Body of pancreas (tissue), 4 donors: Measurements from ENCODE around the gene PTPRN2. TPM values are rescaled to one million over a fixed set of nuclear protein-coding genes. Genes with fewer than 3 reads are reported as not detected.

Experiments
- ATAC-seq: fragments of 150-250 bp; one replicate; pipeline ENCODE4 v1.9.1; 2016
- DNase-seq, 4 donors: peaks; one replicate each; pipeline ENCODE4 v3.0.0-alpha.2; 2019
- H3K27ac ChIP-seq, 4 donors: fragments of 200-600 bp; sonication (generic); 1 replicate in 3 of 4; 2 replicates in 1 of 4; pipeline versions ENCODE4 v1.5.1 to v1.6.1; 2016 to 2019; ENCODE audit warnings: mild to moderate bottlenecking in 1 of 4, mixed read lengths in 1 of 4, moderate library complexity in 1 of 4
- H3K27me3 ChIP-seq, 2 donors: fragments of 200-600 bp; sonication (generic); one replicate each; pipeline ENCODE4 v1.6.0; 2016; ENCODE audit warnings: mild to moderate bottlenecking in 1 of 2
- H3K36me3 ChIP-seq, 2 donors: fragments of 200-600 bp; sonication (generic); replicated peaks in 1 of 2; 2 replicates each; pipeline ENCODE4 v1.5.1; 2016; ENCODE audit warnings: low read depth in 2 of 2; ENCODE audit not compliant: insufficient read depth in 1 of 2
- H3K4me1 ChIP-seq: fragments of 200-600 bp; sonication (generic); one replicate; pipeline ENCODE4 v1.6.0; 2016
- H3K4me3 ChIP-seq, 2 donors: fragments of 200-600 bp; sonication (generic); 1 replicate in 1 of 2; 2 replicates in 1 of 2; pipeline ENCODE4 v1.5.1; 2016 to 2019
- H3K9me3 ChIP-seq, 3 donors: fragments of 200-600 bp; sonication (generic); 1 replicate in 2 of 3; 2 replicates in 1 of 3; pipeline ENCODE4 v1.5.1; 2016
- POLR2A ChIP-seq, 3 donors: fragments of 450-650 bp; IDR thresholded peaks; one replicate each; pipeline ENCODE4 v1.6.1; 2016; ENCODE audit warnings: antibody characterized with exemption in 3 of 3, mild to moderate bottlenecking in 2 of 3
- WGBS, 2 donors: methylation state at CpG; one replicate each; pipeline ENCODE4 v1.1.5; 2017; 5-methylcytosine and 5-hydroxymethylcytosine counted together
- intact Hi-C: fragments of 100-400 bp; cut with DNase I; formaldehyde crosslinking; loops from one replicate; pipeline ENCODE4 v1.15.1; 2023
- total RNA-seq, 2 donors: library from RNA; depleted of rRNA; stranded (reverse); fragments of >200 nt; gene quantifications; one replicate each; pipeline ENCODE4 v1.1.0, GENCODE V29; 2016
- TF ChIP-seq, protein P1 (sequence below), 7 experiments: fragments of 450-650 bp in 4 of 7; fragments of 200-600 bp in 3 of 7; sonication (generic) in 3 of 7; IDR thresholded peaks; one replicate each; pipeline ENCODE4 v1.5.1; 2016 to 2019; ENCODE audit warnings: antibody characterized with exemption in 7 of 7

Gene PTPRN2
- total RNA-seq, 2 donors from 2014 or later, result 31.6 to 76.1 TPM

GRCh38 chr7:157660971-157661610 is 926.5 kb downstream of the PTPRN2 start:
- DNase-seq (no peak), ATAC-seq (no peak)
- intact Hi-C loops, result no loop called here
- Histone ChIP-seq H3K27ac (no peak overlapping the region), H3K4me1 (no peaks in the 10 kb centered on the region), H3K9me3 (no peaks in the 10 kb centered on the region), H3K36me3 (no peaks in the 10 kb centered on the region), H3K4me3 (no peak overlapping the region), H3K27me3 (no peaks in the 10 kb centered on the region)
- WGBS, 2 donors, result 79 to 87% methylated on average over 41 to 42 of the region's 43 CpGs
- no peak for TF ChIP-seq POLR2A (IDR thresholded peaks at IDR 0.05)
- TF ChIP-seq, protein P1, sequence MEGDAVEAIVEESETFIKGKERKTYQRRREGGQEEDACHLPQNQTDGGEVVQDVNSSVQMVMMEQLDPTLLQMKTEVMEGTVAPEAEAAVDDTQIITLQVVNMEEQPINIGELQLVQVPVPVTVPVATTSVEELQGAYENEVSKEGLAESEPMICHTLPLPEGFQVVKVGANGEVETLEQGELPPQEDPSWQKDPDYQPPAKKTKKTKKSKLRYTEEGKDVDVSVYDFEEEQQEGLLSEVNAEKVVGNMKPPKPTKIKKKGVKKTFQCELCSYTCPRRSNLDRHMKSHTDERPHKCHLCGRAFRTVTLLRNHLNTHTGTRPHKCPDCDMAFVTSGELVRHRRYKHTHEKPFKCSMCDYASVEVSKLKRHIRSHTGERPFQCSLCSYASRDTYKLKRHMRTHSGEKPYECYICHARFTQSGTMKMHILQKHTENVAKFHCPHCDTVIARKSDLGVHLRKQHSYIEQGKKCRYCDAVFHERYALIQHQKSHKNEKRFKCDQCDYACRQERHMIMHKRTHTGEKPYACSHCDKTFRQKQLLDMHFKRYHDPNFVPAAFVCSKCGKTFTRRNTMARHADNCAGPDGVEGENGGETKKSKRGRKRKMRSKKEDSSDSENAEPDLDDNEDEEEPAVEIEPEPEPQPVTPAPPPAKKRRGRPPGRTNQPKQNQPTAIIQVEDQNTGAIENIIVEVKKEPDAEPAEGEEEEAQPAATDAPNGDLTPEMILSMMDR (IDR thresholded peaks at IDR 0.05), result no peak

DNA sequence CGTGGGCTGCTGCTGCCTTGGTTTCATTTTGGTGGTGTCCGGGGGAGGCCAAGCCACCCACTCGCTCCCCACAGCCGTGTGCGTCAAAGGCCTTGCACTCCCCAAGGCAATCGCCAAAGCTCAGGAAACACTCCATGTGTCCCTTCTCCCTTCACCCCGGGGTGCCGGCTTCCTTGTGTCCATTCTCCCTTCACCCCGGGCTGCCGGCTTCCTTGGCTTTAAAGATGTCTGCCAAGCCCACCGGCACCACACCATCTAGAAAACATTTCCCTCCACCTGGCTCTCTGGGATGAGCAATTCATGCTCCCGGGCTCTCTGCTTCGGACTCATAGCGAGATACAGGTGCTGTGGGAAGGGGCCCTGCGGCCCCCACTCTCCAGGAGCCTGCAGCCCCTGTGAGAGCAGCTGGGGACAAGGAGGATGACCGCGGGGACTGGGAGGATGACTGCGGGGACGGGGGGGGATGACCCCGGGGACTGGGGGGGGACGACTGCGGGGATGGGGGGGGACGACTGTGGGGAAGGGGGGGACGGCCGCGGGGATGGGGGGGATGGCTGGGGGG is 928.7 kb downstream of the PTPRN2 start:
- TF ChIP-seq, protein P1 (IDR thresholded peaks at IDR 0.05), result no peak
- no peak for TF ChIP-seq POLR2A (IDR thresholded peaks at IDR 0.05)
- no peak overlapping the region for H3K27ac ChIP-seq
- intact Hi-C loops, result no loop called here
- no peaks in the 10 kb centered on the region for H3K4me1 ChIP-seq
- no peaks in the 10 kb centered on the region for H3K9me3 ChIP-seq
- no peak for DNase-seq
- 82 to 83% methylated on average over 13 to 14 of the region's 26 CpGs for WGBS, 2 donors
- no peak overlapping the region for H3K4me3 ChIP-seq
- H3K27me3 ChIP-seq, result no peaks in the 10 kb centered on the region
- no peaks in the 10 kb centered on the region for H3K36me3 ChIP-seq
- ATAC-seq, result no peak

DNA sequence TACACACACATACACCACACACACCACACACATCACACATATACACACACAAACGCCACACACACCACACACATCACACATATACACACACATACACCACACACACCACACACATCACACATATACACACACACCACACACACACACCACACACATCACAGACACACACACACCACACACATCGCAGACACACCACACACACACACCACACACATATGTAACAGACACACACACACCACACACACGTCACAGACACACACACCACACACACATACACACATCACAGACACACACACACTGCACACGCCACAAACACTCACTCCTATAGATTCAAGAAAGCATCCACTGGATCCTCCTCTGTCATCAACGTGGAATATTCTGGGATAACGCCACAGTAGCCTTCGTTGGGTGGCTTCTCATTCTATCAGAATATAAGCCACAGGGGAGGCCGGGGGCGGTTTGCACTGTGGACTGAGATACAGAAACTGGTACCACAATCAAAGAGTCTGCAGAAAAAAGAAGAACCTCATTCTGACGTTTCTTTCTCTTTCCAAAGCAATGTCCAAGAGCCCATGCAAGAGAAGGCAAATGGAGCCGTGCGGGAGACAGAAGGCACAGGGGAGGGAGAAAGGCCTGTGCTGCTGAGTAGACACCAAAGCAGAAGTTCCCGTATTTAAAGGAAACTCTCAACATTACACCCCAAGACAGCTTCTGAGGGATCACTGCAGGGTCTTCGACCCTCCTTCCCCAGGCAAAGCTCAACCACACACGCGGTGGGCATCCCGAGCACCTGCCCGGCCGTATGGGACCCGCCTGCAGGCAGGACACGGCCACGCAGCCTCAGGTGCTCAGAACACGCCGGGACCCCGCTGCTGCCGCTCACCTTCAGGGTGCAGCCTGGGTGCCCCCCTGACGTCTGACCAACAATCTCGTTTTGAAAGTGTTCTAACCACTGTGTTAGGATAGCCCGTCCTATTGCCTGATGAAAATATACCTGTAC is 929.6 kb downstream of the PTPRN2 start:
- TF ChIP-seq, protein P1 (IDR thresholded peaks at IDR 0.05), result no peak
- no peak for TF ChIP-seq POLR2A (IDR thresholded peaks at IDR 0.05)
- no peak for DNase-seq
- no peaks in the 10 kb centered on the region for H3K9me3 ChIP-seq
- no peaks in the 10 kb centered on the region for H3K36me3 ChIP-seq
- no peak overlapping the region for H3K4me3 ChIP-seq
- H3K27me3 ChIP-seq, result no peaks in the 10 kb centered on the region
- no peaks in the 10 kb centered on the region for H3K4me1 ChIP-seq
- intact Hi-C loops, result no loop called here
- no peak for ATAC-seq
- 85 to 86% methylated on average over 29 of the region's 29 CpGs for WGBS, 2 donors
- H3K27ac ChIP-seq, result no peak overlapping the region

DNA sequence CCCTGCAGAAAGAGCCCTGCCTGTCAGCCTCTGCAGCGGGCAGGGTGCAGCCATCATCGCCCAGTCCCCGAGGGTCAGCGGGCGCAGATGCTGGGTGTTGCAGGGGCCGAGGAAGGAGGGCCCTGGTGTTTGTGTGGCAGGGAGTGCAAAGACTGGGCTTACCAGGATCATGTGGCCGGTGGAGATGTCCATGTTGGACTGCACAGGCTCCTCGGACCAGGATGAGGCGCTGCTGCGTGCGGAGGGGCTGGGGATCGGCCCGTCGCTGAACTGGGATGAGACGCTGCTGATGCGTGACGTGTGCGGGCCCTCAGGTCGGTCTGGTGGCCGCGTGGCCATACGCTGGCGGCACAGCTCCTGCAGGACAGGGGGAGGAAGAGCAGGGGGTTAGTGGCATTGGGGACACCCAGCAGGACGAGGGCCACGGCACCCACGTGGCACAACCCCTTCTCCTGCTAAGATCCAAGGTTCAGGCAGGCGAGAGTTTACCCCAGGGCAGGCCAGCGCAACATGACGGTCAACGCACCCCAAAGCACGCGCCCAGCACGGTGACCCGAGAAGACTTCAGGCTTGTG is 931.3 kb downstream of the PTPRN2 start:
- 93 to 95% methylated on average over 25 to 34 of the region's 34 CpGs for whole genome bisulfite sequencing, 2 donors

More for the DNA sequence above, 931.3 kb downstream of the PTPRN2 start:
- Histone ChIP-seq H3K27me3 (no peaks in the 10 kb centered on the region), H3K4me1 (no peaks in the 10 kb centered on the region), H3K36me3 (no peaks in the 10 kb centered on the region), H3K4me3 (no peak overlapping the region), H3K27ac (no peak overlapping the region), H3K9me3 (no peaks in the 10 kb centered on the region)
- ATAC-seq (no peak), DNase-seq (no peak)
- intact Hi-C loops, result no loop called here
- TF ChIP-seq POLR2A (IDR thresholded peaks at IDR 0.05), result no peak
- TF ChIP-seq, protein P1 (IDR thresholded peaks at IDR 0.05), result no peak
